Ovary (tissue), 3 donors: ENCODE results near the gene SLC1A4.

Experiments used
- CTCF ChIP-seq, 3 donors: fragments of 450-650 bp in 2 of 3; fragments of 200-600 bp in 1 of 3; IDR thresholded peaks; one replicate each; pipeline versions ENCODE4 v1.5.1 to v1.8.0; 2016 to 2022; ENCODE audit warnings: antibody characterized with exemption in 3 of 3, mild to moderate bottlenecking in 1 of 3
- EP300 ChIP-seq: sonication (generic); formaldehyde crosslinking; IDR thresholded peaks from one replicate; pipeline ENCODE4 v1.6.1; 2017; ENCODE audit warnings: antibody characterized with exemption
- POLR2A ChIP-seq: fragments of 450-650 bp; IDR thresholded peaks from one replicate; pipeline ENCODE4 v1.6.1; 2017; ENCODE audit warnings: antibody characterized with exemption, mild to moderate bottlenecking, moderate library complexity
- donor health status: DM: no; HTN: no; CAD: no.

- TF ChIP-seq CTCF (IDR thresholded peaks at IDR 0.05), result peak in 2 of 3 donors; percentile 75 to 86
- TF ChIP-seq EP300, result no peak
- peak; percentile 68 for TF ChIP-seq POLR2A
These were observed 626 bp upstream of the SLC1A4 start for GRCh38 chr2:64988420-64989125.
